GM21619 (cell line): Measurements from ENCODE around the gene KRT16.
"Not testable (repeated sequence)": the region's sequence is repeated elsewhere in the genome, so short reads cannot be mapped to it uniquely, and the experiment has no call there.

Source experiments
- ATAC-seq: cut with Tn5 transposase; IDR thresholded peaks from one replicate; pipeline ENCODE4 v1.9.1; 2021; ENCODE audit not compliant: unreplicated experiment

KRT16 gene

GRCh38 chr17:41628621-41629255 is 16.2 kb upstream of the KRT16 start:
- not testable (repeated sequence) for ATAC-seq

- not testable (repeated sequence) for ATAC-seq
Measured at GRCh38 chr17:41628073-41628370, 15.5 kb upstream of the KRT16 start.

GRCh38 chr17:41627316-41628072 is 14.9 kb upstream of the KRT16 start:
- ATAC-seq: no peak

- ATAC-seq: not testable (repeated sequence)
Measured at GRCh38 chr17:41626914-41627295, 14.3 kb upstream of the KRT16 start.

- not testable (repeated sequence) for ATAC-seq
Measured at GRCh38 chr17:41626028-41626913, 13.7 kb upstream of the KRT16 start.

GRCh38 chr17:41625602-41626001 is 13.0 kb upstream of the KRT16 start:
- no peak for ATAC-seq

GRCh38 chr17:41624208-41625101 is 11.9 kb upstream of the KRT16 start, which contains the start of gene KRT17:
TSS of gene KRT17 (minus strand) at chr17:41624575. CDS start at chr17:41624509, 66 bp downstream.
- ATAC-seq: no peak

- not testable (repeated sequence) for ATAC-seq
Measured at GRCh38 chr17:41623184-41623861, 10.8 kb upstream of the KRT16 start.

- ATAC-seq: not testable (repeated sequence)
Measured at GRCh38 chr17:41622340-41623183, 10.0 kb upstream of the KRT16 start.

GRCh38 chr17:41621916-41622315 is 9.3 kb upstream of the KRT16 start:
- ATAC-seq: no peak

GRCh38 chr17:41621435-41621817 is 8.9 kb upstream of the KRT16 start:
- not testable (repeated sequence) for ATAC-seq

GRCh38 chr17:41620583-41621434 is 8.2 kb upstream of the KRT16 start:
- no peak for ATAC-seq

GRCh38 chr17:41619927-41620582 is 7.5 kb upstream of the KRT16 start:
- ATAC-seq: not testable (repeated sequence)

- ATAC-seq: no peak
Measured at GRCh38 chr17:41619036-41619926, 6.7 kb upstream of the KRT16 start.

- no peak for ATAC-seq
Measured at GRCh38 chr17:41618341-41619035, 5.9 kb upstream of the KRT16 start.

GRCh38 chr17:41617698-41618097 is 5.1 kb upstream of the KRT16 start:
- ATAC-seq: no peak
